Skeletal muscle satellite cell (primary cell): ENCODE measurements around the gene TBX6.
A peak's percentile ranks its signal among the peaks of the same experiment; 100 is the strongest.

Source experiments
- H3K27me3 ChIP-seq: 2 replicates; pipeline ENCODE4 v1.7.0; 2013; ENCODE audit warnings: low read length; ENCODE audit not compliant: control insufficient read depth, insufficient read depth
- H3K36me3 ChIP-seq: 2 replicates; pipeline ENCODE4 v1.7.0; 2013; ENCODE audit warnings: mild to moderate bottlenecking, control low read depth, low read length; ENCODE audit not compliant: insufficient read depth
- H3K4me1 ChIP-seq: 2 replicates; pipeline ENCODE4 v1.7.0; 2013; ENCODE audit warnings: low read length; ENCODE audit not compliant: control insufficient read depth, insufficient read depth
- H3K4me2 ChIP-seq: 2 replicates; pipeline ENCODE4 v1.7.0; 2013; ENCODE audit warnings: mild to moderate bottlenecking, low read length
- H3K4me3 ChIP-seq: 2 replicates; pipeline ENCODE4 v1.7.0; 2013; ENCODE audit warnings: low read length
- H3K9ac ChIP-seq: 2 replicates; pipeline ENCODE4 v1.7.0; 2013; ENCODE audit warnings: mild to moderate bottlenecking, low read depth, low read length, moderate library complexity
- H3K9me3 ChIP-seq: replicated peaks from 2 replicates; pipeline ENCODE4 v1.7.0; 2013; ENCODE audit warnings: mild to moderate bottlenecking, control low read depth, low read length

Gene TBX6

GRCh38 chr16:30068333-30068732 is 23.4 kb downstream of the TBX6 start:
- Histone ChIP-seq H3K9ac (peak overlapping the region; percentile 26), H3K36me3 (peaks cover 68% of the 10 kb centered on the region), H3K4me3 (peak overlapping the region; percentile 12), H3K4me2 (peak overlapping the region; percentile 60), H3K9me3 (no peaks in the 10 kb centered on the region), H3K27me3 (no peaks in the 10 kb centered on the region), H3K4me1 (peaks cover 47% of the 10 kb centered on the region)

DNA sequence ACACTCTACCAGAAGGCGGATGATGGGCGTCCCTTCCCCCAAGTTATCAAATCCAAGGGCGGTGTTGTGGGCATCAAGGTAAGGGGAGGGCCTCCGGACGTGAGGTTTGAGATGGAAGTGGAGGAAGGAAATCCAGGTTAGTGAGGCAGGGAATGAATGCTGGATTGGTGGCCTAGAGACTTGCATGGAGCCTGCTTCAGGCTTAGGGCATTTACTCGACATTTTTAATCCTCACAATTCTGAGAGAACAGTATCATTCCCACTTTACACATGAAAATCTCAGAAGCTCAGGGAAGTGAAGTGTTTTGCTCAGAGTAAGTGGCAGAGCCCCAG is 24.2 kb downstream of the TBX6 start:
- peak overlapping the region; percentile 99 for H3K4me2 ChIP-seq
- peak overlapping the region; percentile 93 for H3K4me3 ChIP-seq
- peaks cover 67% of the 10 kb centered on the region for H3K36me3 ChIP-seq
- H3K9ac ChIP-seq = peak overlapping the region; percentile 94
- H3K27me3 ChIP-seq = no peaks in the 10 kb centered on the region
- no peaks in the 10 kb centered on the region for H3K9me3 ChIP-seq
- H3K4me1 ChIP-seq = peaks cover 50% of the 10 kb centered on the region

DNA sequence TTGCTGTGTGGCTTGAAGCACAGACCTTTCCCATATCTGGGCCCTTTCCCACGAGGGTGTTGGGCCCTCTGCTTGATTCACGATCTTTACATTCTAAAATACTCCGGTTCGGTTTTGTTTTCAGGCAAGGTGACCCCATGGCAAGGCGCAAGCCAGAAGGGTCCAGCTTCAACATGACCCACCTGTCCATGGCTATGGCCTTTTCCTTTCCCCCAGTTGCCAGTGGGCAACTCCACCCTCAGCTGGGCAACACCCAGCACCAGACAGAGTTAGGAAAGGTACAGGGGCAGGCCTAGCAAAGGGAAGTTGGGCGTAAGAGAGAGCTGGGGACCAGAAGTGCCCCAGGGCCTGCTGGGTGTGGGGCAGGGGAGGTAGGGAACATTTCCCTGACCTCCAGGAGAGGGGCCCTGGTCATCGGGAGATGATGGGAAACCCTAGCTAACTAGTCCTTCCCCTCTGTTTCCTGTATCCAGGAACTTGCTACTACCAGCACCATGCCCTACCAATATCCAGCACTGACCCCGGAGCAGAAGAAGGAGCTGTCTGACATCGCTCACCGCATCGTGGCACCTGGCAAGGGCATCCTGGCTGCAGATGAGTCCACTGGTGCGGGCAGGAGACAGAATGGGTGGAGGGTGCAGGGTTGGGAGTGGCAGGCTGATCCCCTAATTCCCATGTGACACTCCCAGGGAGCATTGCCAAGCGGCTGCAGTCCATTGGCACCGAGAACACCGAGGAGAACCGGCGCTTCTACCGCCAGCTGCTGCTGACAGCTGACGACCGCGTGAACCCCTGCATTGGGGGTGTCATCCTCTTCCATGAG is 24.8 kb downstream of the TBX6 start:
- no peaks in the 10 kb centered on the region for H3K9me3 ChIP-seq
- peaks cover 62% of the 10 kb centered on the region for H3K36me3 ChIP-seq
- peak overlapping the region; percentile 99 for H3K4me2 ChIP-seq
- H3K4me1 ChIP-seq = peaks cover 50% of the 10 kb centered on the region
- H3K9ac ChIP-seq = peak overlapping the region; percentile 94
- H3K4me3 ChIP-seq = peak overlapping the region; percentile 93
- H3K27me3 ChIP-seq = no peaks in the 10 kb centered on the region

DNA sequence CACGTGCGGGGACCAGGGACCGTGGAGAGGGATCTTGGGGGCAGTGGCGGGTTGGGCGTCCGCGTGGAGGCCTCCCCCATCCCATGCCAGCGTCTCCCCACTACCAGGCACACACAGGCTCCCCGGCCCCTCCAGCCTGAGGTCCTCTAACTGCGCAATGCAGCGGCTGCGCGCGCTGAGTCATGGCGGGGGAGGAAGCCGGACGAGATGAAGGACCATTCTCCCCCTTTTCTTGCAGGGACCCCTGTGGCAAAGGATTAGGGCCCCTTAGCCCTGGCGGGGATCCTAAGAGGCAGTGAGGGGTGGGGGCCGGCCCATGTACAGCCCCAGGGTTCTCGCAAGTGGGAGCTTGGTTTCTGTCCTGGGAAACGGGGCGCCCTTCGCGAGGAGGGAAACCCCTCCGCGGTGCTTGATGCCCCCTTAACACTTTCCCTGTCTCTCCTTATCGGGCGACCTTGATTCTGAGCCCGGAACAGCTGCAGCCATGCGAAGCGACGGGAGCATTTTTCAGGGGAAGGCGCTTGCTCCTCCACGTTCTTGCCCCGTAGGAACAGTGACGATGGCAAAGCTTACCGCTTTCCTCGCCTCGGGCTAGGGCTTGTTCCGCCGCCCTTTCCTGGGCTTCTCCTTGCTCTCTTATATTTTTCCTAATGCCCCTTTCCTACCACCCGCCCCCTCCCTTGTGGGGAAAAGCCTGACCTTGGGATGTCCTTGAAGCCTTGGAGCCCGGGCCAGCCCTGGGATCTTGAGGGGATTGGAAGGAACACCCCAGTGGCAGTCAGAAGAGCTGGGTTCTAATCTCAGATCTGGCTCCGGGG is 25.6 kb downstream of the TBX6 start:
- H3K4me1 ChIP-seq = peaks cover 50% of the 10 kb centered on the region
- H3K4me3 ChIP-seq = peak overlapping the region; percentile 93
- H3K4me2 ChIP-seq = peak overlapping the region; percentile 99
- peak overlapping the region; percentile 94 for H3K9ac ChIP-seq
- no peaks in the 10 kb centered on the region for H3K9me3 ChIP-seq
- H3K27me3 ChIP-seq = no peaks in the 10 kb centered on the region
- H3K36me3 ChIP-seq = peaks cover 53% of the 10 kb centered on the region

GRCh38 chr16:30065102-30065942 is 26.4 kb downstream of the TBX6 start, which contains the start of gene ALDOA:
ALDOA (plus strand) TSS chr16:30065760; CDS start chr16:30066898, 1,138 bp downstream.
- peak within 1 kb of the TSS; percentile 99 for H3K4me2 ChIP-seq
- H3K4me1 ChIP-seq = peaks cover 48% of the 10 kb centered on the region
- H3K27me3 ChIP-seq = no peaks in the 10 kb centered on the region
- peaks cover 45% of the 10 kb centered on the region for H3K36me3 ChIP-seq
- H3K9me3 ChIP-seq = no peaks in the 10 kb centered on the region
- H3K4me3 ChIP-seq = peak within 1 kb of the TSS; percentile 93
- peak within 1 kb of the TSS; percentile 94 for H3K9ac ChIP-seq

- H3K27me3 ChIP-seq = no peaks in the 10 kb centered on the region
- peak overlapping the region; percentile 76 for H3K4me3 ChIP-seq
- no peaks in the 10 kb centered on the region for H3K9me3 ChIP-seq
- peaks cover 39% of the 10 kb centered on the region for H3K36me3 ChIP-seq
- H3K9ac ChIP-seq = peak overlapping the region; percentile 89
- H3K4me2 ChIP-seq = peak overlapping the region; percentile 92
- H3K4me1 ChIP-seq = peaks cover 42% of the 10 kb centered on the region
Observed at GRCh38 chr16:30064729-30065101, 27.0 kb downstream of the TBX6 start.

DNA sequence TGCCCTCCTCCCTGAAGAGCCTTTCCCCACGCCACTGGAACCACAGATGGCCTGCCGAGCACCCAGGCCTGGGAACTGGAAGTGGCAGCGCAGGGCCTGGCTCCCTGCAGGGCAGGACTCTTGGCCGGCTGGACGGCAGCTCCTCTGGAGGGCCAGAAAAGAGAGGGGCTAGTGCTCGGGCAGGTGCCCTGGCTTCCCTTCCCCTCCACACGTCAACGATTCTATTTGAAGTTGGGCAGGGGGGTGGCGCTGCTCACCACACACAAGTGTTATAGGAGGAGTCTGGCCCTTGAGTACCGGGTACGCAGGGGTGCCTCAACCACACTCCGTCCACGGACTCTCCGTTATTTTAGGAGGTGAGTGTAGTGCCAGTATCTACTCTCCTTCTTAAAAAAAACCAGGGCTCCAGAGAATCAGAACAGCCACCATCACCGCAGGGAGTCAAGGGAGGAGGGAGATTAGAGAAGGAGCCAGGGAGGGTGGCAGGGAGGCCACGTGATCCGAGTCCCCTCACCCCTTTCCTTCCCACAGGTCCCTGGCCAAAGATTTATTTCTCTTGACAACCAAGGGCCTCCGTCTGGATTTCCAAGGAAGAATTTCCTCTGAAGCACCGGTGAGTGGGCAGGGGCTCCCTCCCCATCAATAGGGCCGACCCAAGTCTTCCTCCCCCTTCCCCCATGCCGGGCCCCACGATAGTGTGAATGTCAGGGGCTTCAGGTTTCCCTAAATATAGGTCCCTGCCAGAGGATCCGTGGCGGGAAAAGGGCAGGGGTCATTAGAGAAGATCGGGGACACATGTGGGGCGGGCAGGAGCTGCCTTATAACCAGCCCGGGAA is 27.6 kb downstream of the TBX6 start:
- Histone ChIP-seq H3K27me3 (no peaks in the 10 kb centered on the region), H3K4me2 (peak overlapping the region; percentile 92), H3K4me1 (peaks cover 35% of the 10 kb centered on the region), H3K9ac (peak overlapping the region; percentile 89), H3K36me3 (peaks cover 33% of the 10 kb centered on the region), H3K9me3 (no peaks in the 10 kb centered on the region), H3K4me3 (peak overlapping the region; percentile 76)

DNA sequence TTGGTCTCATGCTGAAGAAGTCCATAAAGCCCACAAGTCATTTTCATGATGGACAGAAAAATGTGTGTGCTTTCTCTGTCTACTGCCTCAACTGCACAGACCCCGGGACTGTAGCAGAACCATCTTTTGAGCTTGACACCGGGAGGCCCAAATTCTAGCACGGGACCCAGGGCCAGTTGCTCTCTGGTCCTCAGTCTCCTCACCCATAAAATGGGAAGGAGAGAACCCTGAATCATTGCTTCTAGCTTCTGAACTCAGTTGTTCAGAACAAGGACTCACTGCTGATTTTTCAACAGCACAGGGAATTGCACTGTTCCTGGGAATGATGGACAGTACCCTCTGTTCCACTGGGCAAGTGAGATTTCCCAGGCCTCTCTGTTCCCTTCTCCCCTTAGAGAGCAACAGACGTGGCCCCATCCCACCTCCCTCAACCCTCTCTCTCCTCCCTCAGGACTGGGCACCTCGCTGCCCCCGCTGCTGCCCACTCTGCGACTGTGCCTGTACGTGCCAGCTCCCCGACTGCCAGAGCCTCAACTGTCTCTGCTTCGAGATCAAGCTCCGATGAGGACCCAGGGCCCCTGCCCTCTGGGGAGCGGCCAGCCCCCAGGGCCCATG is 28.3 kb downstream of the TBX6 start:
- peaks cover 26% of the 10 kb centered on the region for H3K36me3 ChIP-seq
- peak overlapping the region; percentile 89 for H3K9ac ChIP-seq
- peak overlapping the region; percentile 76 for H3K4me3 ChIP-seq
- H3K27me3 ChIP-seq = no peaks in the 10 kb centered on the region
- peaks cover 28% of the 10 kb centered on the region for H3K4me1 ChIP-seq
- H3K4me2 ChIP-seq = peak overlapping the region; percentile 92
- no peaks in the 10 kb centered on the region for H3K9me3 ChIP-seq

GRCh38 chr16:30060836-30061554 is 30.7 kb downstream of the TBX6 start:
- Histone ChIP-seq H3K4me3 (no peak overlapping the region), H3K27me3 (no peaks in the 10 kb centered on the region), H3K9me3 (no peaks in the 10 kb centered on the region), H3K4me2 (no peak overlapping the region), H3K9ac (no peak overlapping the region), H3K4me1 (peaks cover 15% of the 10 kb centered on the region), H3K36me3 (peaks cover 3% of the 10 kb centered on the region)

GRCh38 chr16:30060346-30060745 is 31.4 kb downstream of the TBX6 start:
- Histone ChIP-seq H3K9ac (no peak overlapping the region), H3K4me3 (no peak overlapping the region), H3K36me3 (peaks cover 3% of the 10 kb centered on the region), H3K4me2 (no peak overlapping the region), H3K9me3 (no peaks in the 10 kb centered on the region), H3K27me3 (no peaks in the 10 kb centered on the region), H3K4me1 (peaks cover 15% of the 10 kb centered on the region)
